Thymus (tissue), 11 donors: ENCODE results near the gene ATF4. TPM values are rescaled to one million over a fixed set of nuclear protein-coding genes. Genes with fewer than 3 reads are reported as not detected.
"Not testable (repeated sequence)": the region's sequence is repeated elsewhere in the genome, so short reads cannot be mapped to it uniquely, and the experiment has no call there.

Experiments used
- DNase-seq, 9 donors: peaks; one replicate each; pipeline ENCODE4 v3.0.0-alpha.2; 2013; ENCODE audit warnings: low spot score in 9 of 9, low read depth in 6 of 9, missing footprints in 1 of 9
- H3K27ac ChIP-seq, 2 donors: one replicate each; pipeline ENCODE4 v1.5.1; 2013; ENCODE audit warnings: control low read depth in 1 of 2, low read depth in 1 of 2, low read length in 1 of 2, mild to moderate bottlenecking in 1 of 2, moderate library complexity in 1 of 2
- H3K27me3 ChIP-seq, 2 donors: one replicate each; pipeline ENCODE4 v1.5.1; 2013; ENCODE audit warnings: low read length in 1 of 2; ENCODE audit not compliant: control insufficient read depth in 2 of 2, insufficient read depth in 1 of 2
- H3K36me3 ChIP-seq, 2 donors: one replicate each; pipeline ENCODE4 v1.5.1; 2013; ENCODE audit warnings: low read length in 1 of 2, mild to moderate bottlenecking in 1 of 2, moderate library complexity in 1 of 2; ENCODE audit not compliant: control insufficient read depth in 2 of 2, insufficient read depth in 2 of 2
- H3K4me1 ChIP-seq, 2 donors: one replicate each; pipeline ENCODE4 v1.5.1; 2013; ENCODE audit warnings: low read length in 2 of 2; ENCODE audit not compliant: control insufficient read depth in 2 of 2, insufficient read depth in 2 of 2
- H3K4me3 ChIP-seq, 2 donors: one replicate each; pipeline ENCODE4 v1.5.1; 2013; ENCODE audit warnings: low read length in 2 of 2, control low read depth in 1 of 2, mild to moderate bottlenecking in 1 of 2
- H3K9me3 ChIP-seq, 2 donors: one replicate each; pipeline ENCODE4 v1.5.1; 2013; ENCODE audit warnings: low read length in 1 of 2, mild to moderate bottlenecking in 1 of 2; ENCODE audit not compliant: control insufficient read depth in 2 of 2, insufficient read depth in 1 of 2
- WGBS: extraction: QIAGEN DNeasy Blood & Tissue Kit; methylation state at CpG from one replicate; pipeline ENCODE4 v1.1.7; 2013; 5-methylcytosine and 5-hydroxymethylcytosine counted together
- polyA plus RNA-seq: library from polyadenylated mRNA; stranded (reverse); fragments of 200-250 nt; gene quantifications from one replicate; pipeline ENCODE4 v1.2.3, GENCODE V29; 2013
- total RNA-seq: library from RNA; stranded (reverse); fragments of 120-200 nt; gene quantifications from one replicate; pipeline ENCODE4 v1.2.4, GENCODE V29; 2013
- donor health status: healthy.

The ATF4 gene
- total and polyA plus RNA-seq, 2 donors, result 289 to 520 TPM

- Histone ChIP-seq H3K9me3 (peaks cover 0 to 1% of the 10 kb centered on the region in 2 donors), H3K4me3 (no peak overlapping the region), H3K27me3 (no peaks in the 10 kb centered on the region), H3K36me3 (peaks cover 59 to 83% of the 10 kb centered on the region in 2 donors), H3K4me1 (peaks cover 0 to 4% of the 10 kb centered on the region in 2 donors), H3K27ac (no peak overlapping the region)
- WGBS, result 97% methylated on average over 18 of the region's 18 CpGs
- DNase-seq, result no peak
Measured at GRCh38 chr22:39513791-39514190, 6.6 kb upstream of the ATF4 start.

GRCh38 chr22:39514373-39514973 is 5.9 kb upstream of the ATF4 start:
- no peak for DNase-seq

GRCh38 chr22:39515266-39516050 is 4.9 kb upstream of the ATF4 start:
- WGBS, result 97% methylated on average over 12 of the region's 12 CpGs
- peaks cover 45 to 66% of the 10 kb centered on the region in 2 donors for H3K36me3 ChIP-seq
- H3K9me3 ChIP-seq, result peaks cover 0 to 1% of the 10 kb centered on the region in 2 donors
- no peaks in the 10 kb centered on the region for H3K27me3 ChIP-seq
- no peak for DNase-seq
- no peak overlapping the region for H3K27ac ChIP-seq
- H3K4me3 ChIP-seq, result no peak overlapping the region
- peaks cover 5 to 10% of the 10 kb centered on the region in 2 donors for H3K4me1 ChIP-seq

More at GRCh38 chr22:39514373-39514973, 5.9 kb upstream of the ATF4 start:
- Histone ChIP-seq H3K4me3 (no peak overlapping the region), H3K27me3 (no peaks in the 10 kb centered on the region), H3K36me3 (peaks cover 53 to 76% of the 10 kb centered on the region in 2 donors), H3K27ac (no peak overlapping the region), H3K9me3 (peaks cover 0 to 1% of the 10 kb centered on the region in 2 donors), H3K4me1 (peaks cover 5 to 10% of the 10 kb centered on the region in 2 donors)
- 76% methylated on average over 8 of the region's 8 CpGs for WGBS

GRCh38 chr22:39517470-39517869 is 2.9 kb upstream of the ATF4 start:
- H3K4me3 ChIP-seq, result no peak overlapping the region
- H3K36me3 ChIP-seq, result peaks cover 29 to 61% of the 10 kb centered on the region in 2 donors
- no peak for DNase-seq
- peaks cover 12 to 22% of the 10 kb centered on the region in 2 donors for H3K4me1 ChIP-seq
- 98% methylated on average over 3 of the region's 3 CpGs for WGBS
- H3K9me3 ChIP-seq, result no peaks in the 10 kb centered on the region
- H3K27ac ChIP-seq, result no peak overlapping the region
- H3K27me3 ChIP-seq, result no peaks in the 10 kb centered on the region

- 94% methylated on average over 5 of the region's 5 CpGs for WGBS
- H3K9me3 ChIP-seq, result no peaks in the 10 kb centered on the region
- no peaks in the 10 kb centered on the region for H3K27me3 ChIP-seq
- DNase-seq, result no peak
- H3K4me1 ChIP-seq, result peaks cover 19 to 30% of the 10 kb centered on the region in 2 donors
- no peak overlapping the region for H3K4me3 ChIP-seq
- peaks cover 32 to 66% of the 10 kb centered on the region in 2 donors for H3K36me3 ChIP-seq
- H3K27ac ChIP-seq, result no peak overlapping the region
Measured at GRCh38 chr22:39518144-39518786, 2.1 kb upstream of the ATF4 start.

GRCh38 chr22:39518996-39519680 is 1.2 kb upstream of the ATF4 start:
- H3K27ac ChIP-seq, result peak overlapping the region; percentile 86 to 94
- WGBS, result 11% methylated on average over 24 of the region's 24 CpGs
- H3K27me3 ChIP-seq, result no peaks in the 10 kb centered on the region
- no peak for DNase-seq
- H3K4me3 ChIP-seq, result peak overlapping the region; percentile 77 to 98
- no peaks in the 10 kb centered on the region for H3K9me3 ChIP-seq
- peaks cover 20 to 37% of the 10 kb centered on the region in 2 donors for H3K4me1 ChIP-seq
- peaks cover 29 to 66% of the 10 kb centered on the region in 2 donors for H3K36me3 ChIP-seq

- Histone ChIP-seq H3K4me1 (peaks cover 20 to 43% of the 10 kb centered on the region in 2 donors), H3K27ac (peak overlapping the region; percentile 86 to 98), H3K4me3 (peak overlapping the region; percentile 77 to 98)
Measured at GRCh38 chr22:39519681-39520225, 609 bp upstream of the ATF4 start.

GRCh38 chr22:39521106-39521885 is 934 bp downstream of the ATF4 start:
- DNase-seq, H3K9me3 ChIP-seq, H3K27me3 ChIP-seq: not testable (repeated sequence)
- Histone ChIP-seq H3K27ac (peak overlapping the region; percentile 85 to 98), H3K36me3 (peaks cover 27 to 59% of the 10 kb centered on the region in 2 donors), H3K4me3 (peak overlapping the region; percentile 77 to 98), H3K4me1 (peaks cover 23 to 58% of the 10 kb centered on the region in 2 donors)
- WGBS, result 7% methylated on average over 28 of the region's 28 CpGs

More at GRCh38 chr22:39519681-39520225, 609 bp upstream of the ATF4 start:
- WGBS, result under 1% methylated on average over 47 of the region's 47 CpGs
- peak in 1 of 9 donors; percentile 98 for DNase-seq
- no peaks in the 10 kb centered on the region for H3K27me3 ChIP-seq
- peaks cover 29 to 66% of the 10 kb centered on the region in 2 donors for H3K36me3 ChIP-seq
- no peaks in the 10 kb centered on the region for H3K9me3 ChIP-seq
